Endothelial cell of umbilical vein (primary cell): ENCODE measurements around the gene OSGIN1. TPM values are rescaled to one million over a fixed set of nuclear protein-coding genes. Genes with fewer than 3 reads are reported as not detected.
A peak's percentile ranks its signal among the peaks of the same experiment; 100 is the strongest.

Experiments
- BruUV-seq: library from RNA; stranded (reverse); fragments of 400-500 nt; replicated peaks from 2 replicates; lab custom pipeline; 2021; lab: Mats Ljungman, UMichigan
- CTCF ChIA-PET: fragments of 300-600, 350-600 bp; sonication (Branson Sonifier 250); formaldehyde crosslinking; loops from one replicate; lab custom pipeline; 2021; ENCODE audit warnings: antibody characterized with exemption, inconsistent platforms; lab: Charles Lee
- POLR2A ChIA-PET: fragments of 300-600, 350-600 bp; sonication (Branson Sonifier 250); formaldehyde crosslinking; loops from one replicate; lab custom pipeline; 2021; ENCODE audit warnings: antibody characterized with exemption, inconsistent platforms; lab: Charles Lee
- DNase-seq: peaks from one replicate; pipeline ENCODE4 v3.0.0-alpha.2; 2011; ENCODE audit warnings: low read depth, low spot score
- FAIRE-seq: peaks from 2 replicates; lab custom pipeline; 2011; peaks lifted over from hg19 to GRCh38; lab: Jason Lieb, UNC
- H2AFZ ChIP-seq: 2 replicates; pipeline ENCODE4 v1.6.0; 2012; ENCODE audit warnings: low read depth, low read length, control low read depth, inconsistent platforms
- H3K27ac ChIP-seq: 2 replicates; pipeline ENCODE4 v1.5.1; 2011; ENCODE audit warnings: low read depth, mild to moderate bottlenecking, control low read depth, low read length, moderate library complexity; ENCODE audit not compliant: insufficient read depth
- H3K27me3 ChIP-seq, 2 experiments: 2 replicates each; pipeline versions ENCODE4 v1.6.0 to v1.6.1; 2011; ENCODE audit warnings: low read length in 2 of 2, mixed read lengths in 1 of 2; ENCODE audit not compliant: control insufficient read depth in 2 of 2, insufficient read depth in 2 of 2
- H3K36me3 ChIP-seq, 2 experiments: 2 replicates in 1 of 2; 3 replicates in 1 of 2; pipeline ENCODE4 v1.5.1; 2011; ENCODE audit warnings: low read length in 2 of 2, mild to moderate bottlenecking in 1 of 2, moderate library complexity in 1 of 2; ENCODE audit not compliant: control insufficient read depth in 2 of 2, insufficient read depth in 2 of 2; ENCODE audit errors: extremely low read depth in 1 of 2
- H3K4me1 ChIP-seq: 3 replicates; pipeline ENCODE4 v1.5.1; 2011; ENCODE audit warnings: mild to moderate bottlenecking, low read length; ENCODE audit not compliant: control insufficient read depth, insufficient read depth; ENCODE audit errors: extremely low read depth
- H3K4me2 ChIP-seq: 2 replicates; pipeline ENCODE4 v1.6.1; 2011; ENCODE audit warnings: low read length, control low read depth, mixed read lengths; ENCODE audit not compliant: insufficient read depth
- H3K4me3 ChIP-seq, 3 experiments: fragments of 200-600 bp in 1 of 3; sonication (generic), shearing (Covaris generic) in 1 of 3; replicated peaks in 1 of 3; 2 replicates each; pipeline ENCODE4 v1.5.1; 2011 to 2016; ENCODE audit warnings: control low read depth in 3 of 3, low read length in 3 of 3, mild to moderate bottlenecking in 2 of 3, inconsistent platforms in 1 of 3, low read depth in 1 of 3, moderate library complexity in 1 of 3; ENCODE audit not compliant: insufficient read depth in 1 of 3
- H3K79me2 ChIP-seq: 2 replicates; pipeline ENCODE4 v1.6.0; 2012; ENCODE audit warnings: low read length, inconsistent platforms; ENCODE audit not compliant: control insufficient read depth, insufficient read depth
- H3K9ac ChIP-seq: replicated peaks from 2 replicates; pipeline ENCODE3; 2011; ENCODE audit warnings: low read length, control low read depth; ENCODE audit not compliant: insufficient read depth; ENCODE audit errors: extremely low read depth
- H3K9me1 ChIP-seq: replicated peaks from 3 replicates; pipeline ENCODE4 v1.6.0; 2011; ENCODE audit warnings: mild to moderate bottlenecking, low read length; ENCODE audit not compliant: control insufficient read depth, insufficient read depth; ENCODE audit errors: extremely low read depth
- H3K9me3 ChIP-seq: replicated peaks from 2 replicates; pipeline ENCODE4 v1.5.1; 2012; ENCODE audit warnings: low read length, inconsistent platforms; ENCODE audit not compliant: control insufficient read depth, insufficient read depth
- H4K20me1 ChIP-seq: replicated peaks from 2 replicates; pipeline ENCODE3; 2011; ENCODE audit warnings: mild to moderate bottlenecking, low read length; ENCODE audit not compliant: control insufficient read depth, insufficient read depth; ENCODE audit errors: extremely low read depth
- JUN ChIP-seq: IDR thresholded peaks from 2 replicates; pipeline ENCODE4 v1.6.1; 2011; ENCODE audit warnings: borderline replicate concordance, low read depth; ENCODE audit not compliant: insufficient read length, insufficient read depth
- dilution Hi-C: fragments of 300-500 bp; cut with MboI; formaldehyde crosslinking; loops from one replicate; pipeline ENCODE4 v1.15.0; 2019; ENCODE audit warnings: low sequenced_read_pairs; ENCODE audit not compliant: extremely low pct_ligation_motif_present
- intact Hi-C: fragments of 100-400 bp; cut with micrococcal nuclease; formaldehyde crosslinking; loops from one replicate; pipeline ENCODE4 v1.10.0; 2022
- polyA plus RNA-seq, 4 experiments: library from polyadenylated mRNA; depleted of rRNA in 3 of 4; stranded (reverse) in 3 of 4; unstranded in 1 of 4; fragments of >200 nt; gene quantifications; 2 replicates each; pipeline versions ENCODE4 v1.2.1 to v1.2.3, GENCODE V29; 2011 to 2012; ENCODE audit warnings: missing spikeins in 1 of 4
- total RNA-seq: library from RNA; stranded (reverse); gene quantifications from 2 replicates; pipeline ENCODE4 v1.2.3, GENCODE V29; 2021
- TF ChIP-seq, protein P1 (sequence below), 2 donors: IDR thresholded peaks; 1 replicate in 1 of 2; 2 replicates in 1 of 2; pipeline ENCODE4 v1.5.1; 2011; ENCODE audit warnings: low read length in 2 of 2, mild to moderate bottlenecking in 2 of 2, moderate library complexity in 2 of 2, control low read depth in 1 of 2, inconsistent platforms in 1 of 2, low read depth in 1 of 2; ENCODE audit not compliant: insufficient read depth in 1 of 2; ENCODE audit errors: extremely low read depth in 1 of 2

OSGIN1 gene
- total and polyA plus RNA-seq, 2 donors (not counting 3 experiments of a cell fraction or from before 2014, with no cell fraction given) = 9.2 to 11.0 TPM

DNA sequence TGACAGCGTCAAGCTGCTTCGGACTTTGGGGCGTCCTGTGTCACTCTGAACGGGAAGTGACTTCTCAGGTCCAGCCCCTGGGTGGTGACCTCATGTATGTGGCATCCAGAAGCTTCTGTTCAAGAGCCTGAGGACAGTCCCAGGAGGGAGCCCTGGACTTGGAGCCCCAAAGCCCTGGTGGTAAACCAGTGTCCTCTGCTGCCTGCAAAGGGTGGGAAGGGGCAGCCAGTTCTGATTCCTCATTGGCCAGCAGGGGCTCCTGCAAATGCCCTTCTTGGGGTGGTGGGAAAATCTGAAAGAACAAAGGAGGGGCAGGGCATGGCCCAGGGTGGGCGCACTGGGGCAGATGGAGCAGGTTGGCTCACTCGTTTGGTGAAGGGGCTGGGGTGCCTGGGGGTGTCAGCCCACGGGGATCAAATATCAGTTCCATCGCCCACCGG, 1.6 kb downstream of the OSGIN1 start:
- POLR2A ChIA-PET = no interaction called here
- no peaks in the 10 kb centered on the region for H3K27me3 ChIP-seq
- H3K79me2 ChIP-seq = peaks cover 4% of the 10 kb centered on the region
- H3K9me1 ChIP-seq = no peaks in the 10 kb centered on the region
- TF ChIP-seq, protein P1, sequence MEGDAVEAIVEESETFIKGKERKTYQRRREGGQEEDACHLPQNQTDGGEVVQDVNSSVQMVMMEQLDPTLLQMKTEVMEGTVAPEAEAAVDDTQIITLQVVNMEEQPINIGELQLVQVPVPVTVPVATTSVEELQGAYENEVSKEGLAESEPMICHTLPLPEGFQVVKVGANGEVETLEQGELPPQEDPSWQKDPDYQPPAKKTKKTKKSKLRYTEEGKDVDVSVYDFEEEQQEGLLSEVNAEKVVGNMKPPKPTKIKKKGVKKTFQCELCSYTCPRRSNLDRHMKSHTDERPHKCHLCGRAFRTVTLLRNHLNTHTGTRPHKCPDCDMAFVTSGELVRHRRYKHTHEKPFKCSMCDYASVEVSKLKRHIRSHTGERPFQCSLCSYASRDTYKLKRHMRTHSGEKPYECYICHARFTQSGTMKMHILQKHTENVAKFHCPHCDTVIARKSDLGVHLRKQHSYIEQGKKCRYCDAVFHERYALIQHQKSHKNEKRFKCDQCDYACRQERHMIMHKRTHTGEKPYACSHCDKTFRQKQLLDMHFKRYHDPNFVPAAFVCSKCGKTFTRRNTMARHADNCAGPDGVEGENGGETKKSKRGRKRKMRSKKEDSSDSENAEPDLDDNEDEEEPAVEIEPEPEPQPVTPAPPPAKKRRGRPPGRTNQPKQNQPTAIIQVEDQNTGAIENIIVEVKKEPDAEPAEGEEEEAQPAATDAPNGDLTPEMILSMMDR (IDR thresholded peaks at IDR 0.05; ENCODE audit: extremely low read depth in 1 of 2, insufficient read depth in 1 of 2, low read depth in 1 of 2, low read length in 2 of 2) = peak in 1 of 2 donors; percentile 4
- TF ChIP-seq JUN = no peak
- H3K9ac ChIP-seq = peak overlapping the region; percentile 87
- CTCF ChIA-PET = interaction anchor here (0.9 to 2.1 kb wide), 8 partner anchors 10 to 668 kb away, joined by 3 to 14 read pairs (median 6); partner anchors contain the start of gene TAF1C
- peak; percentile 83 for FAIRE-seq
- dilution Hi-C loops (no loop called here), intact Hi-C loops (loop anchor here (1.0 to 10.0 kb wide), 3 partner anchors 88 to 350 kb away; partner anchors contain the start of gene SLC38A8)
- H3K27ac ChIP-seq = peak overlapping the region; percentile 91
- H4K20me1 ChIP-seq = no peaks in the 10 kb centered on the region
- no peak for DNase-seq
- peak overlapping the region in 1 of 3 experiments; percentile 78 for H3K4me3 ChIP-seq
- no peak overlapping the region for H2AFZ ChIP-seq
- H3K36me3 ChIP-seq = peaks cover 0 to 2% of the 10 kb centered on the region in 2 experiments
- no peaks in the 10 kb centered on the region for H3K9me3 ChIP-seq
- H3K4me1 ChIP-seq = peaks cover 22% of the 10 kb centered on the region
- peak overlapping the region; percentile 70 for H3K4me2 ChIP-seq
- BruUV-seq = no TSS peak
